Stimulated activated CD8-positive, alpha-beta memory T cell treated with anti-CD3 and anti-CD28 coated beads, Interleukin-15, amount 100 ng/mL, for 24 hours (primary cell): Measurements from ENCODE around the gene IGSF21.

Experiments
- DNase-seq: peaks from one replicate; pipeline ENCODE4 v3.0.0-alpha.2; 2020; ENCODE audit warnings: low read depth

Gene IGSF21

GRCh38 chr1:18178111-18178510 lies 70.5 kb downstream of the IGSF21 start:
- DNase-seq = no peak

- no peak for DNase-seq
These were observed 71.4 kb downstream of the IGSF21 start for GRCh38 chr1:18179009-18179408.

- no peak for DNase-seq
These were observed 75.0 kb downstream of the IGSF21 start for GRCh38 chr1:18182398-18183160.

GRCh38 chr1:18183533-18183932 lies 75.9 kb downstream of the IGSF21 start:
- no peak for DNase-seq

- DNase-seq = no peak
These were observed 79.5 kb downstream of the IGSF21 start for GRCh38 chr1:18187054-18187453.

GRCh38 chr1:18188820-18189517 lies 81.4 kb downstream of the IGSF21 start:
- no peak for DNase-seq

- DNase-seq = no peak
These were observed 83.0 kb downstream of the IGSF21 start for GRCh38 chr1:18190598-18190997.

GRCh38 chr1:18191037-18191436 lies 83.4 kb downstream of the IGSF21 start:
- DNase-seq = no peak

GRCh38 chr1:18191481-18192155 lies 84.0 kb downstream of the IGSF21 start:
- no peak for DNase-seq

GRCh38 chr1:18192182-18192581 lies 84.6 kb downstream of the IGSF21 start:
- no peak for DNase-seq

GRCh38 chr1:18192974-18193373 lies 85.4 kb downstream of the IGSF21 start:
- DNase-seq = no peak

GRCh38 chr1:18197299-18197698 lies 89.7 kb downstream of the IGSF21 start:
- no peak for DNase-seq

GRCh38 chr1:18198260-18198659 lies 90.7 kb downstream of the IGSF21 start:
- DNase-seq = no peak

GRCh38 chr1:18199462-18199861 lies 91.9 kb downstream of the IGSF21 start:
- DNase-seq = no peak

GRCh38 chr1:18200136-18200717 lies 92.6 kb downstream of the IGSF21 start:
- no peak for DNase-seq

- DNase-seq = no peak
These were observed 93.3 kb downstream of the IGSF21 start for GRCh38 chr1:18200918-18201317.

- DNase-seq = no peak
These were observed 94.6 kb downstream of the IGSF21 start for GRCh38 chr1:18201997-18202719.

GRCh38 chr1:18203645-18204044 lies 96.0 kb downstream of the IGSF21 start:
- no peak for DNase-seq

- no peak for DNase-seq
These were observed 97.0 kb downstream of the IGSF21 start for GRCh38 chr1:18204575-18204974.

GRCh38 chr1:18205319-18205718 lies 97.7 kb downstream of the IGSF21 start:
- no peak for DNase-seq

GRCh38 chr1:18211764-18212163 lies 104.2 kb downstream of the IGSF21 start:
- DNase-seq = no peak
